Mesothelial cell of epicardium (in vitro differentiated cells): ENCODE measurements around the gene MORC1. TPM values are rescaled to one million over a fixed set of nuclear protein-coding genes. Genes with fewer than 3 reads are reported as not detected.
"Not testable (repeated sequence)": the region's sequence is repeated elsewhere in the genome, so short reads cannot be mapped to it uniquely, and the experiment has no call there.

ENCODE experiments used
- DNase-seq, 2 experiments: peaks; one replicate each; pipeline ENCODE4 v3.0.0; 2021; ENCODE audit warnings: low spot score in 2 of 2; ENCODE audit not compliant: unreplicated experiment in 2 of 2
- H3K27ac Mint-ChIP-seq: 2 replicates; pipeline ENCODE4 v1.8.0; 2021; ENCODE audit warnings: mixed read lengths
- H3K27me3 Mint-ChIP-seq: 2 replicates; pipeline ENCODE4 v1.8.0; 2021; ENCODE audit warnings: low read depth, mixed read lengths
- H3K36me3 Mint-ChIP-seq: 2 replicates; pipeline ENCODE4 v1.8.0; 2021; ENCODE audit warnings: mixed read lengths
- H3K4me1 Mint-ChIP-seq: 2 replicates; pipeline ENCODE4 v1.8.0; 2021; ENCODE audit warnings: mixed read lengths
- H3K4me3 Mint-ChIP-seq: 2 replicates; pipeline ENCODE4 v1.8.0; 2021; ENCODE audit warnings: mild to moderate bottlenecking, moderate library complexity, mixed read lengths
- H3K9me3 Mint-ChIP-seq: 2 replicates; pipeline ENCODE4 v1.8.0; 2021; ENCODE audit warnings: mixed read lengths
- total RNA-seq: library from RNA; stranded (reverse); gene quantifications from 3 replicates; pipeline ENCODE4 v1.2.1, GENCODE V29; 2021
- TF ChIP-seq, protein P1 (sequence below): fragments of 200-600 bp; sonication (generic); IDR thresholded peaks from one replicate; pipeline ENCODE4 v1.5.0; 2021; ENCODE audit warnings: antibody characterized with exemption; ENCODE audit not compliant: unreplicated experiment

The MORC1 gene
- total RNA-seq, 1 donor from 2014 or later, result 0.18 TPM

- Mint-ChIP-seq H3K27me3 (no peaks in the 10 kb centered on the region), H3K36me3 (no peaks in the 10 kb centered on the region), H3K9me3 (no peaks in the 10 kb centered on the region), H3K4me3 (no peak overlapping the region), H3K4me1 (no peaks in the 10 kb centered on the region), H3K27ac (no peak overlapping the region)
- DNase-seq, result no peak
- TF ChIP-seq, protein P1, sequence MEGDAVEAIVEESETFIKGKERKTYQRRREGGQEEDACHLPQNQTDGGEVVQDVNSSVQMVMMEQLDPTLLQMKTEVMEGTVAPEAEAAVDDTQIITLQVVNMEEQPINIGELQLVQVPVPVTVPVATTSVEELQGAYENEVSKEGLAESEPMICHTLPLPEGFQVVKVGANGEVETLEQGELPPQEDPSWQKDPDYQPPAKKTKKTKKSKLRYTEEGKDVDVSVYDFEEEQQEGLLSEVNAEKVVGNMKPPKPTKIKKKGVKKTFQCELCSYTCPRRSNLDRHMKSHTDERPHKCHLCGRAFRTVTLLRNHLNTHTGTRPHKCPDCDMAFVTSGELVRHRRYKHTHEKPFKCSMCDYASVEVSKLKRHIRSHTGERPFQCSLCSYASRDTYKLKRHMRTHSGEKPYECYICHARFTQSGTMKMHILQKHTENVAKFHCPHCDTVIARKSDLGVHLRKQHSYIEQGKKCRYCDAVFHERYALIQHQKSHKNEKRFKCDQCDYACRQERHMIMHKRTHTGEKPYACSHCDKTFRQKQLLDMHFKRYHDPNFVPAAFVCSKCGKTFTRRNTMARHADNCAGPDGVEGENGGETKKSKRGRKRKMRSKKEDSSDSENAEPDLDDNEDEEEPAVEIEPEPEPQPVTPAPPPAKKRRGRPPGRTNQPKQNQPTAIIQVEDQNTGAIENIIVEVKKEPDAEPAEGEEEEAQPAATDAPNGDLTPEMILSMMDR, result no peak
These were observed 34.4 kb upstream of the MORC1 start for GRCh38 chr3:109152320-109152719.

- H3K4me3 Mint-ChIP-seq, result no peak overlapping the region
- no peak overlapping the region for H3K27ac Mint-ChIP-seq
- no peaks in the 10 kb centered on the region for H3K27me3 Mint-ChIP-seq
- TF ChIP-seq, protein P1, result no peak
- H3K4me1 Mint-ChIP-seq, result no peaks in the 10 kb centered on the region
- H3K9me3 Mint-ChIP-seq, result peaks cover 5% of the 10 kb centered on the region
- DNase-seq, result no peak
- no peaks in the 10 kb centered on the region for H3K36me3 Mint-ChIP-seq
These were observed 31.1 kb upstream of the MORC1 start for GRCh38 chr3:109149078-109149477.

GRCh38 chr3:109143646-109144045 lies 25.7 kb upstream of the MORC1 start:
- peaks cover 5% of the 10 kb centered on the region for H3K9me3 Mint-ChIP-seq
- DNase-seq, result no peak
- H3K27me3 Mint-ChIP-seq, result peaks cover 2% of the 10 kb centered on the region
- TF ChIP-seq, protein P1, result no peak
- no peaks in the 10 kb centered on the region for H3K4me1 Mint-ChIP-seq
- no peak overlapping the region for H3K4me3 Mint-ChIP-seq
- H3K27ac Mint-ChIP-seq, result no peak overlapping the region
- no peaks in the 10 kb centered on the region for H3K36me3 Mint-ChIP-seq

DNA sequence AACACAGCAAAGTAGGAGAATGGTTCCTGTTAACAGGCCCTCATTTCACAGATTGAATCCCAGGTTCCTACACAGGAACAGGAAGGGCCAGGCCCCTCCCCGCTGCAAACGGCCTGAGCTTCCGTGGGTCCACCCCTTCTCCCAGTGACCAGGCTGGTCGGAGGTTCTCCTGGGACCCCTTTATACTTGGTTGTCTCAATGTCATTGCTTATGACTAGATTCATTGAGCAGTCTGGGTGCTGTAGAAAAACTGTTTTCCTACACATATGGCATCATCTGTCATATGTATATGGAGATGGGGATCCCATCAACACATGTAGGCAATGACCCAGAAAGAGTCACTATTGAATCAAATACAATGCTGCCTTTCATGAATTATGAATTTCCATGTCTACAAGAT lies 22.4 kb upstream of the MORC1 start:
- Mint-ChIP-seq H3K36me3 (no peaks in the 10 kb centered on the region), H3K27me3 (peaks cover 2% of the 10 kb centered on the region), H3K27ac (no peak overlapping the region), H3K4me3 (no peak overlapping the region), H3K4me1 (peaks cover 2% of the 10 kb centered on the region), H3K9me3 (no peaks in the 10 kb centered on the region)
- DNase-seq, result no peak
- TF ChIP-seq, protein P1, result no peak

- TF ChIP-seq, protein P1, result no peak
- Mint-ChIP-seq H3K9me3 (no peaks in the 10 kb centered on the region), H3K36me3 (no peaks in the 10 kb centered on the region), H3K4me3 (no peak overlapping the region), H3K4me1 (peaks cover 3% of the 10 kb centered on the region), H3K27me3 (no peaks in the 10 kb centered on the region), H3K27ac (no peak overlapping the region)
- DNase-seq, result no peak
These were observed 19.8 kb upstream of the MORC1 start for GRCh38 chr3:109137761-109138160.

GRCh38 chr3:109136523-109136922 lies 18.6 kb upstream of the MORC1 start, which contains the start of gene C3orf85:
Gene C3orf85 (plus strand): TSS chr3:109136719. CDS start chr3:109136848, 129 bp downstream.
- Mint-ChIP-seq H3K4me3 (no peak within 1 kb of the TSS), H3K4me1 (peaks cover 3% of the 10 kb centered on the region), H3K27me3 (no peaks in the 10 kb centered on the region), H3K36me3 (no peaks in the 10 kb centered on the region), H3K27ac (no peak within 1 kb of the TSS), H3K9me3 (no peaks in the 10 kb centered on the region)
- TF ChIP-seq, protein P1, result no peak
- no peak for DNase-seq

GRCh38 chr3:109133474-109133816 lies 15.5 kb upstream of the MORC1 start:
- not testable (repeated sequence) for H3K9me3 Mint-ChIP-seq

More at GRCh38 chr3:109133474-109133816, 15.5 kb upstream of the MORC1 start:
- H3K27me3 Mint-ChIP-seq, DNase-seq, H3K4me1 Mint-ChIP-seq, H3K4me3 Mint-ChIP-seq, H3K36me3 Mint-ChIP-seq, H3K27ac Mint-ChIP-seq: not testable (repeated sequence)
